Gastrocnemius medialis (tissue), 4 donors: ENCODE data around the gene BLOC1S6. TPM values are rescaled to one million over a fixed set of nuclear protein-coding genes. Genes with fewer than 3 reads are reported as not detected.
A peak's percentile ranks its signal among the peaks of the same experiment; 100 is the strongest.

Source experiments
- ATAC-seq, 2 donors: fragments of 150-250 bp; one replicate each; pipeline ENCODE4 v1.9.1; 2016
- DNase-seq, 2 donors: peaks; one replicate each; pipeline ENCODE4 v3.0.0-alpha.2; 2019
- H3K27ac ChIP-seq, 4 donors: fragments of 200-600 bp; sonication (generic); 1 replicate in 1 of 4; 2 replicates in 3 of 4; pipeline ENCODE4 v1.5.1; 2016 to 2018; ENCODE audit warnings: mild to moderate bottlenecking in 2 of 4, moderate library complexity in 1 of 4
- H3K27me3 ChIP-seq, 3 donors: fragments of 200-600 bp; sonication (generic) in 2 of 3; 1 replicate in 1 of 3; 2 replicates in 2 of 3; pipeline versions ENCODE4 v1.5.1 to v1.6.0; 2016 to 2019; ENCODE audit warnings: mild to moderate bottlenecking in 1 of 3, moderate library complexity in 1 of 3
- H3K36me3 ChIP-seq, 2 donors: fragments of 200-600 bp; sonication (generic) in 1 of 2; one replicate each; pipeline ENCODE4 v1.5.1; 2017 to 2018
- H3K4me1 ChIP-seq, 2 donors: fragments of 200-600 bp; sonication (generic) in 1 of 2; one replicate each; pipeline ENCODE4 v1.5.1; 2016 to 2017; ENCODE audit warnings: mild to moderate bottlenecking in 2 of 2
- H3K4me3 ChIP-seq, 4 donors: fragments of 200-600 bp; sonication (generic) in 3 of 4; 1 replicate in 1 of 4; 2 replicates in 3 of 4; pipeline ENCODE4 v1.5.1; 2016 to 2019; ENCODE audit warnings: mild to moderate bottlenecking in 2 of 4
- H3K9me3 ChIP-seq, 3 donors: fragments of 200-600 bp; sonication (generic) in 2 of 3; 1 replicate in 1 of 3; 2 replicates in 2 of 3; pipeline ENCODE4 v1.5.1; 2016 to 2019
- POLR2A ChIP-seq, 2 donors: fragments of 450-650 bp; IDR thresholded peaks; one replicate each; pipeline ENCODE4 v1.6.1; 2017; ENCODE audit warnings: antibody characterized with exemption in 2 of 2, mild to moderate bottlenecking in 2 of 2, moderate library complexity in 2 of 2
- in situ Hi-C, 4 donors: fragments of 200-750 bp; cut with MboI; loops; one replicate each; pipeline versions ENCODE4 v1.15.0 to v1.8.0; 2017; ENCODE audit warnings: low sequenced_read_pairs in 4 of 4
- intact Hi-C: fragments of 100-400 bp; cut with DNase I; formaldehyde crosslinking; loops from one replicate; pipeline ENCODE4 v1.15.1; 2023; ENCODE audit warnings: low total_unique reads
- total RNA-seq, 4 donors: library from RNA; depleted of rRNA; stranded (reverse); fragments of >200 nt; gene quantifications; one replicate each; pipeline versions ENCODE4 v1.1.0 to v1.2.3, GENCODE V29; 2016
- TF ChIP-seq, protein P1 (sequence below), 5 experiments: fragments of 450-650 bp in 3 of 5; fragments of 200-600 bp in 2 of 5; sonication (generic) in 2 of 5; IDR thresholded peaks in 4 of 5; conservative IDR thresholded peaks in 1 of 5; 1 replicate in 4 of 5; 2 replicates in 1 of 5; pipeline ENCODE4 v1.5.1; 2016 to 2019; ENCODE audit warnings: antibody characterized with exemption in 5 of 5, mild to moderate bottlenecking in 3 of 5, moderate library complexity in 3 of 5

The BLOC1S6 gene
- total RNA-seq, 4 donors from 2014 or later, result 32.9 to 38.2 (median 36.6) TPM

- intact Hi-C loops (no loop called here), in situ Hi-C loops (loop anchor here in 2 of 4 donors (10.0 to 25.0 kb wide), 3 partner anchors 92 to 162 kb away; partner anchors contain the start of gene SLC30A4 (in 1 of the 2))
- H3K4me3 ChIP-seq, result no peak overlapping the region
- H3K27me3 ChIP-seq, result no peaks in the 10 kb centered on the region
- H3K4me1 ChIP-seq, result no peaks in the 10 kb centered on the region
- H3K27ac ChIP-seq, result no peak overlapping the region
- ATAC-seq (no peak), DNase-seq (no peak)
- no peaks in the 10 kb centered on the region for H3K9me3 ChIP-seq
- no peaks in the 10 kb centered on the region for H3K36me3 ChIP-seq
- TF ChIP-seq, protein P1, sequence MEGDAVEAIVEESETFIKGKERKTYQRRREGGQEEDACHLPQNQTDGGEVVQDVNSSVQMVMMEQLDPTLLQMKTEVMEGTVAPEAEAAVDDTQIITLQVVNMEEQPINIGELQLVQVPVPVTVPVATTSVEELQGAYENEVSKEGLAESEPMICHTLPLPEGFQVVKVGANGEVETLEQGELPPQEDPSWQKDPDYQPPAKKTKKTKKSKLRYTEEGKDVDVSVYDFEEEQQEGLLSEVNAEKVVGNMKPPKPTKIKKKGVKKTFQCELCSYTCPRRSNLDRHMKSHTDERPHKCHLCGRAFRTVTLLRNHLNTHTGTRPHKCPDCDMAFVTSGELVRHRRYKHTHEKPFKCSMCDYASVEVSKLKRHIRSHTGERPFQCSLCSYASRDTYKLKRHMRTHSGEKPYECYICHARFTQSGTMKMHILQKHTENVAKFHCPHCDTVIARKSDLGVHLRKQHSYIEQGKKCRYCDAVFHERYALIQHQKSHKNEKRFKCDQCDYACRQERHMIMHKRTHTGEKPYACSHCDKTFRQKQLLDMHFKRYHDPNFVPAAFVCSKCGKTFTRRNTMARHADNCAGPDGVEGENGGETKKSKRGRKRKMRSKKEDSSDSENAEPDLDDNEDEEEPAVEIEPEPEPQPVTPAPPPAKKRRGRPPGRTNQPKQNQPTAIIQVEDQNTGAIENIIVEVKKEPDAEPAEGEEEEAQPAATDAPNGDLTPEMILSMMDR (IDR thresholded peaks at IDR 0.05 in 4 of 5, conservative IDR thresholded peaks at IDR 0.05 in 1 of 5), result no peak
- TF ChIP-seq POLR2A (IDR thresholded peaks at IDR 0.05), result no peak
Observed at GRCh38 chr15:45616901-45617323, 29.7 kb downstream of the BLOC1S6 start.

GRCh38 chr15:45618813-45619212, 31.6 kb downstream of the BLOC1S6 start:
- no peaks in the 10 kb centered on the region for H3K27me3 ChIP-seq
- intact Hi-C loops, result no loop called here
- ATAC-seq (no peak), DNase-seq (no peak)
- H3K36me3 ChIP-seq, result no peaks in the 10 kb centered on the region
- H3K4me1 ChIP-seq, result no peaks in the 10 kb centered on the region
- H3K27ac ChIP-seq, result no peak overlapping the region
- H3K4me3 ChIP-seq, result no peak overlapping the region
- H3K9me3 ChIP-seq, result no peaks in the 10 kb centered on the region
- TF ChIP-seq POLR2A (IDR thresholded peaks at IDR 0.05), result no peak
- TF ChIP-seq, protein P1 (IDR thresholded peaks at IDR 0.05 in 4 of 5, conservative IDR thresholded peaks at IDR 0.05 in 1 of 5), result no peak
- in situ Hi-C loops, result loop anchor here in 2 of 4 donors (10.0 to 25.0 kb wide), 3 partner anchors 94 to 164 kb away; partner anchors contain the start of gene SLC30A4 (in 1 of the 2)

- H3K27me3 ChIP-seq, result no peaks in the 10 kb centered on the region
- no peak overlapping the region for H3K27ac ChIP-seq
- in situ Hi-C loops, result loop anchor here in 2 of 4 donors (25.0 kb wide), 2 partner anchors 441 to 1841 kb away; partner anchors contain the start of genes SHF (in 2 of the 2), ELL3 (in 1 of the 2) and SERF2 (in 1 of the 2)
- no peak for TF ChIP-seq POLR2A (IDR thresholded peaks at IDR 0.05)
- TF ChIP-seq, protein P1 (IDR thresholded peaks at IDR 0.05 in 4 of 5, conservative IDR thresholded peaks at IDR 0.05 in 1 of 5), result no peak
- intact Hi-C loops, result no loop called here
- H3K4me3 ChIP-seq, result no peak overlapping the region
- H3K9me3 ChIP-seq, result no peaks in the 10 kb centered on the region
- no peak for ATAC-seq
- H3K4me1 ChIP-seq, result no peaks in the 10 kb centered on the region
- no peak for DNase-seq
- H3K36me3 ChIP-seq, result no peaks in the 10 kb centered on the region
Observed at GRCh38 chr15:45628136-45628535, 41.0 kb downstream of the BLOC1S6 start.

DNA sequence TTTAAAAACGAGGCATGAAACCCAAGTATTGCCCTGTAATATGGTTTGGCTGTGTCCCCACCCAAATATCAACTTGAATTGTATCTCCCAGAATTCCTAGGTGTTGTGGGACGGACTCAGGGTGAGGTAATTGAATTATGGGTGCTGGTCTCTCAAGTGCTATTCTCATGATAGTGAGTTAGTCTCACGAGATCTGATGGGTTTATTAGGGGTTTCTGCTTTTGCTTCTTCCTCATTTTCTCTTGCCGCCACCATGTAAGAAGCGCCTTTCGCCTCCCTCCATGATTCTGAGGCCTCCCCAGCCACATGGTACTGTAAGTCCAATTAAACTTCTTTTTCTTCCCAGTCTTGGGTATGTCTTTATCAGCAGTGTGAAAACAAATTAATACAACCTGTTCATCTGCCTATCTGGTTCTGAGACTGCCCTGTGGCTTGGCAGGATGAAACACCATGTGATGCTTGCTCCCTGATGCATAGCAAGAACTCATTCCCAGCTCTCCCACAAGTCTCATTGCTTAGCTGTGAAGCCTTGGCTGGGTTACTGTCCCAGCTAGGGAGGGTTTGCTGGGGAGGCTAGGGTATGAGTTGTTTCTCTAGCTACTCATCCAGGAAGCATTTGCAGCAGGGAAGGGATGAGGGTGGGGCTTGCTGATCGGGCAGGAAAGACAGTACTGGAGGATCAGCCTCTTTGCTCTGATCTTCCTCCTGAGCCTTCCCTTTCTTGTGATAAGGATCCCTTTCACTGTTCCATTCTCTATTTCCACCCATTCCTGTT, 43.9 kb downstream of the BLOC1S6 start:
- in situ Hi-C loops, result loop anchor here in 2 of 4 donors (25.0 kb wide), 2 partner anchors 444 to 1844 kb away; partner anchors contain the start of genes SHF (in 2 of the 2), ELL3 (in 1 of the 2) and SERF2 (in 1 of the 2)
- intact Hi-C loops, result no loop called here
- ATAC-seq (no peak), DNase-seq (no peak)
- Histone ChIP-seq H3K27me3 (no peaks in the 10 kb centered on the region), H3K27ac (peak overlapping the region in 2 of 4 donors; percentile 19 to 54), H3K4me3 (no peak overlapping the region), H3K36me3 (no peaks in the 10 kb centered on the region), H3K4me1 (peaks cover 7% of the 10 kb centered on the region in 2 donors), H3K9me3 (no peaks in the 10 kb centered on the region)
- TF ChIP-seq, protein P1 (IDR thresholded peaks at IDR 0.05 in 4 of 5, conservative IDR thresholded peaks at IDR 0.05 in 1 of 5), result no peak
- TF ChIP-seq POLR2A (IDR thresholded peaks at IDR 0.05), result no peak
